IMR-90 (cell line): Measurements from ENCODE around the gene PARP11. TPM values are rescaled to one million over a fixed set of nuclear protein-coding genes. Genes with fewer than 3 reads are reported as not detected.

Experiments
- ATAC-seq: fragments of 200-7000 bp; cut with Tn5 transposase; 2 replicates; pipeline ENCODE4 v1.9.1; 2020; ENCODE audit warnings: low read depth, mild to moderate bottlenecking, moderate library complexity
- BruUV-seq: library from RNA; stranded (reverse); fragments of 400-500 nt; replicated peaks from 2 replicates; lab custom pipeline; 2021; lab: Mats Ljungman, UMichigan
- CTCF ChIA-PET: fragments of 300-600 bp; formaldehyde crosslinking; extraction: SDS; loops from one replicate; lab custom pipeline; 2021; ENCODE audit warnings: antibody characterized with exemption; lab: Yijun Ruan, JAX
- POLR2A ChIA-PET: fragments of 300-600 bp; sonication (Branson Sonifier 250); formaldehyde crosslinking; loops from one replicate; lab custom pipeline; 2022; ENCODE audit warnings: antibody characterized with exemption; ENCODE audit not compliant: unreplicated experiment; lab: Charles Lee
- DNase-seq: peaks from one replicate; pipeline ENCODE4 v3.0.0; 2013
- H2AFZ ChIP-seq: replicated peaks from 2 replicates; pipeline ENCODE3; 2013; ENCODE audit warnings: low read length, mild to moderate bottlenecking; ENCODE audit not compliant: poor library complexity
- H2AK5ac ChIP-seq: 2 replicates; pipeline ENCODE4 v1.6.1; 2013; ENCODE audit warnings: low read depth, low read length, inconsistent platforms
- H2AK9ac ChIP-seq: replicated peaks from 2 replicates; pipeline ENCODE3; 2013; ENCODE audit warnings: mild to moderate bottlenecking, low read depth, low read length, moderate library complexity; ENCODE audit not compliant: poor library complexity
- H2BK120ac ChIP-seq: 2 replicates; pipeline ENCODE4 v1.6.1; 2013; ENCODE audit warnings: low read depth, low read length, inconsistent platforms
- H2BK15ac ChIP-seq: 3 replicates; pipeline ENCODE4 v1.6.1; 2013; ENCODE audit warnings: low read depth, low read length, inconsistent platforms
- H2BK20ac ChIP-seq: 2 replicates; pipeline ENCODE4 v1.6.1; 2013; ENCODE audit warnings: low read depth, mild to moderate bottlenecking, inconsistent platforms, low read length, moderate library complexity
- H2BK5ac ChIP-seq: 2 replicates; pipeline ENCODE4 v1.6.1; 2013; ENCODE audit warnings: mild to moderate bottlenecking, low read depth, low read length, inconsistent platforms; ENCODE audit not compliant: poor library complexity, severe bottlenecking
- H3K14ac ChIP-seq: replicated peaks from 2 replicates; pipeline ENCODE4 v1.6.1; 2013; ENCODE audit warnings: low read depth, low read length, inconsistent platforms
- H3K18ac ChIP-seq: 2 replicates; pipeline ENCODE4 v1.6.1; 2013; ENCODE audit warnings: low read depth, low read length, control low read depth
- H3K23ac ChIP-seq: 2 replicates; pipeline ENCODE4 v1.6.1; 2013; ENCODE audit warnings: low read depth, low read length, inconsistent platforms
- H3K27ac ChIP-seq: 2 replicates; pipeline ENCODE4 v1.5.1; 2013; ENCODE audit warnings: mild to moderate bottlenecking, control low read depth, low read length; ENCODE audit not compliant: insufficient read depth
- H3K27me3 ChIP-seq: 2 replicates; pipeline ENCODE4 v1.6.1; 2013; ENCODE audit warnings: low read length; ENCODE audit not compliant: control insufficient read depth, insufficient read depth
- H3K36me3 ChIP-seq: 2 replicates; pipeline ENCODE4 v1.6.1; 2013; ENCODE audit warnings: low read length, mixed read lengths; ENCODE audit not compliant: control insufficient read depth, insufficient read depth
- H3K4ac ChIP-seq: 2 replicates; pipeline ENCODE4 v1.6.1; 2013; ENCODE audit warnings: low read depth, low read length, inconsistent platforms
- H3K4me1 ChIP-seq: 2 replicates; pipeline ENCODE4 v1.6.1; 2013; ENCODE audit warnings: low read length, mixed read lengths; ENCODE audit not compliant: control insufficient read depth, insufficient read depth
- H3K4me2 ChIP-seq: 2 replicates; pipeline ENCODE4 v1.6.1; 2013; ENCODE audit warnings: low read depth, mild to moderate bottlenecking, control low read depth, low read length, moderate library complexity
- H3K4me3 ChIP-seq: 2 replicates; pipeline ENCODE4 v1.5.1; 2013; ENCODE audit warnings: low read depth, mild to moderate bottlenecking, control low read depth, low read length, moderate library complexity; ENCODE audit not compliant: insufficient read depth
- H3K56ac ChIP-seq: 2 replicates; pipeline ENCODE4 v1.6.1; 2013; ENCODE audit warnings: low read length, inconsistent platforms; ENCODE audit not compliant: insufficient read depth; ENCODE audit errors: extremely low read depth
- H3K79me1 ChIP-seq, 2 experiments: 2 replicates each; pipeline ENCODE4 v1.6.1; 2013; ENCODE audit warnings: low read length in 2 of 2, inconsistent platforms in 1 of 2, low read depth in 1 of 2
- H3K9ac ChIP-seq: 2 replicates; pipeline ENCODE4 v1.6.1; 2013; ENCODE audit warnings: low read depth, low read length, control low read depth
- H3K9me1 ChIP-seq: 2 replicates; pipeline ENCODE4 v1.6.1; 2013; ENCODE audit warnings: low read length, inconsistent platforms; ENCODE audit not compliant: insufficient read depth
- H3K9me3 ChIP-seq: 2 replicates; pipeline ENCODE4 v1.6.1; 2013; ENCODE audit warnings: low read length; ENCODE audit not compliant: control insufficient read depth, insufficient read depth
- H4K20me1 ChIP-seq: 2 replicates; pipeline ENCODE4 v1.6.1; 2013; ENCODE audit warnings: low read length, inconsistent platforms; ENCODE audit not compliant: insufficient read depth
- H4K5ac ChIP-seq: 2 replicates; pipeline ENCODE4 v1.6.1; 2013; ENCODE audit warnings: mild to moderate bottlenecking, low read depth, low read length, control low read depth
- H4K8ac ChIP-seq, 2 experiments: 2 replicates each; pipeline ENCODE4 v1.6.1; 2013; ENCODE audit warnings: low read depth in 2 of 2, low read length in 2 of 2, control low read depth in 1 of 2, inconsistent platforms in 1 of 2
- H4K91ac ChIP-seq: 2 replicates; pipeline ENCODE4 v1.6.1; 2013; ENCODE audit warnings: low read depth, low read length, inconsistent platforms; ENCODE audit not compliant: insufficient read depth
- BHLHE40 ChIP-seq: fragments of 150-350 bp; IDR thresholded peaks from 2 replicates; pipeline ENCODE4 v1.6.1; 2016; ENCODE audit warnings: mild to moderate bottlenecking, low read depth, low read length
- CHD1 ChIP-seq: IDR thresholded peaks from 2 replicates; pipeline ENCODE4 v1.6.1; 2012; ENCODE audit warnings: low read depth, low read length, improper control_type of control experiment
- ELK1 ChIP-seq: fragments of 150-350 bp; IDR thresholded peaks from 2 replicates; pipeline ENCODE4 v1.6.1; 2016; ENCODE audit warnings: low read depth, mild to moderate bottlenecking, low read length, moderate library complexity, borderline replicate concordance
- MAZ ChIP-seq: IDR thresholded peaks from 2 replicates; pipeline ENCODE4 v1.6.1; 2012; ENCODE audit warnings: low read depth, mild to moderate bottlenecking, low read length, improper control_type of control experiment, moderate library complexity, borderline replicate concordance
- MXI1 ChIP-seq: IDR thresholded peaks from 2 replicates; pipeline ENCODE4 v1.6.1; 2012; ENCODE audit warnings: low read depth, mild to moderate bottlenecking, low read length, moderate library complexity, borderline replicate concordance
- POLR2A ChIP-seq: IDR thresholded peaks from 2 replicates; pipeline ENCODE4 v1.6.1; 2012; ENCODE audit warnings: mild to moderate bottlenecking, low read depth, low read length
- RAD21 ChIP-seq: IDR thresholded peaks from 2 replicates; pipeline ENCODE4 v1.6.1; 2012; ENCODE audit warnings: low read length, improper control_type of control experiment
- USF2 ChIP-seq: fragments of 150-350 bp; IDR thresholded peaks from 2 replicates; pipeline ENCODE4 v1.6.1; 2017; ENCODE audit warnings: mild to moderate bottlenecking, antibody characterized with exemption, low read length, low read depth
- whole genome bisulfite sequencing, 2 experiments: methylation state at CpG; one replicate each; pipeline versions ENCODE4 v1.1.5 to v1.1.7; 2013; ENCODE audit warnings: missing lambda C conversion rate in 2 of 2; ENCODE audit not compliant: insufficient read length in 1 of 2; ENCODE audit errors: extremely low coverage in 2 of 2; 5-methylcytosine and 5-hydroxymethylcytosine counted together
- dilution Hi-C: fragments of 300-500 bp; cut with HindIII; formaldehyde crosslinking; loops from one replicate; pipeline ENCODE4 v1.14.3; 2018; ENCODE audit warnings: low sequenced_read_pairs; ENCODE audit not compliant: unreplicated experiment
- in situ Hi-C: fragments of 300-500 bp; cut with MboI; formaldehyde crosslinking; loops from 3 replicates; pipeline ENCODE4 v1.14.3; 2019; ENCODE audit warnings: low sequenced_read_pairs, inconsistent platforms, mixed read lengths
- intact Hi-C: fragments of 100-400 bp; cut with micrococcal nuclease; formaldehyde crosslinking; loops from 2 replicates; pipeline ENCODE4 v1.10.0; 2022
- polyA plus RNA-seq, 3 experiments: library from polyadenylated mRNA; depleted of rRNA; stranded (reverse); fragments of >200 nt; gene quantifications; 2 replicates each; pipeline ENCODE4 v1.2.3, GENCODE V29; 2012; ENCODE audit warnings: low replicate concordance in 1 of 3
- total RNA-seq: library from RNA; depleted of rRNA; stranded (reverse); fragments of >200 nt; gene quantifications from 2 replicates; pipeline ENCODE4 v1.2.3, GENCODE V29; 2012

Gene PARP11
- total and polyA plus RNA-seq, 2 of the 4 experiments (the other 2 are of a cell fraction), result 1.8 to 3.0 TPM

GRCh38 chr12:3815094-3815766 lies 58.0 kb downstream of the PARP11 start:
- no peak for ATAC-seq
- Histone ChIP-seq H3K79me1 (no peaks in the 10 kb centered on the region), H3K56ac (no peak overlapping the region), H3K36me3 (no peaks in the 10 kb centered on the region), H4K8ac (no peak overlapping the region), H3K9ac (no peak overlapping the region), H2AK5ac (no peak overlapping the region), H3K18ac (no peak overlapping the region), H3K27me3 (no peaks in the 10 kb centered on the region), H2BK120ac (no peak overlapping the region), H3K23ac (no peak overlapping the region), H4K5ac (no peak overlapping the region), H3K4ac (no peak overlapping the region), H2BK5ac (no peak overlapping the region), H2AFZ (no peak overlapping the region), H3K4me1 (no peaks in the 10 kb centered on the region; the same call in 1 of the 2 replicates), H3K9me1 (no peaks in the 10 kb centered on the region), H2BK20ac (no peak overlapping the region), H4K91ac (no peak overlapping the region), H3K4me3 (no peak overlapping the region), H3K4me2 (no peak overlapping the region), H3K27ac (no peak overlapping the region), H4K20me1 (no peaks in the 10 kb centered on the region), H3K9me3 (no peaks in the 10 kb centered on the region), H2AK9ac (no peak overlapping the region), H3K14ac (no peak overlapping the region), H2BK15ac (no peak overlapping the region)
- WGBS, 2 experiments, result no CpG with 5 or more reads among the region's 4 CpGs
- CTCF ChIA-PET, result no interaction called here
- POLR2A ChIA-PET, result no interaction called here
- BruUV-seq, result no TSS peak
- TF ChIP-seq POLR2A, result no peak
- no peak for TF ChIP-seq RAD21
- no peak for TF ChIP-seq USF2
- TF ChIP-seq ELK1, result no peak
- no peak for TF ChIP-seq CHD1
- no peak for TF ChIP-seq BHLHE40
- no peak for TF ChIP-seq MXI1
- TF ChIP-seq MAZ, result no peak
- DNase-seq, result no peak
- intact Hi-C loops (no loop called here), dilution Hi-C loops (no loop called here), in situ Hi-C loops (no loop called here)
